Measurements from ENCODE around the gene FBXO41.

FBXO41 gene

GRCh38 chr2:73285159-73285739 is 971 bp upstream of the FBXO41 start:
- TF ChIP-seq CTCF (IDR thresholded peaks at IDR 0.05), result no peak

- no peak for TF ChIP-seq CTCF (IDR thresholded peaks at IDR 0.05)
Measured at GRCh38 chr2:73283545-73284295, 558 bp downstream of the FBXO41 start.

GRCh38 chr2:73282924-73283544 is 1.2 kb downstream of the FBXO41 start:
- TF ChIP-seq CTCF (IDR thresholded peaks at IDR 0.05), result no peak

- no peak for TF ChIP-seq CTCF (IDR thresholded peaks at IDR 0.05)
Measured at GRCh38 chr2:73281244-73281643, 3.0 kb downstream of the FBXO41 start.

- no peak for TF ChIP-seq CTCF (IDR thresholded peaks at IDR 0.05)
Measured at GRCh38 chr2:73279852-73280251, 4.4 kb downstream of the FBXO41 start.

- TF ChIP-seq CTCF (IDR thresholded peaks at IDR 0.05), result no peak
Measured at GRCh38 chr2:73272270-73272669, 12.0 kb downstream of the FBXO41 start.

GRCh38 chr2:73269686-73270465 is 14.4 kb downstream of the FBXO41 start:
- TF ChIP-seq CTCF (IDR thresholded peaks at IDR 0.05), result no peak

Data from LNCAP (cell line).